HUES48 (cell line): Measurements from ENCODE around the gene GALE.
"Not testable (repeated sequence)": the region's sequence is repeated elsewhere in the genome, so short reads cannot be mapped to it uniquely, and the experiment has no call there.

Experiments used
- H3K27ac ChIP-seq: one replicate; pipeline ENCODE4 v1.7.0; 2013; ENCODE audit warnings: low read depth, low read length, inconsistent platforms
- H3K27me3 ChIP-seq: 2 replicates; pipeline ENCODE4 v1.6.1; 2013; ENCODE audit warnings: mild to moderate bottlenecking, low read length; ENCODE audit not compliant: control insufficient read depth, insufficient read depth
- H3K36me3 ChIP-seq: 2 replicates; pipeline ENCODE4 v1.6.1; 2013; ENCODE audit warnings: low read length; ENCODE audit not compliant: control insufficient read depth, insufficient read depth
- H3K4me1 ChIP-seq: 2 replicates; pipeline ENCODE4 v1.6.1; 2013; ENCODE audit warnings: mild to moderate bottlenecking, low read length; ENCODE audit not compliant: control insufficient read depth, insufficient read depth
- H3K4me3 ChIP-seq: 2 replicates; pipeline ENCODE4 v1.5.1; 2013; ENCODE audit warnings: mild to moderate bottlenecking, low read depth, low read length
- H3K9ac ChIP-seq: 2 replicates; pipeline ENCODE4 v1.6.1; 2013; ENCODE audit warnings: mild to moderate bottlenecking, low read depth, low read length, moderate library complexity
- H3K9me3 ChIP-seq: 2 replicates; pipeline ENCODE4 v1.6.1; 2013; ENCODE audit warnings: low read length; ENCODE audit not compliant: control insufficient read depth, insufficient read depth

The GALE gene

DNA sequence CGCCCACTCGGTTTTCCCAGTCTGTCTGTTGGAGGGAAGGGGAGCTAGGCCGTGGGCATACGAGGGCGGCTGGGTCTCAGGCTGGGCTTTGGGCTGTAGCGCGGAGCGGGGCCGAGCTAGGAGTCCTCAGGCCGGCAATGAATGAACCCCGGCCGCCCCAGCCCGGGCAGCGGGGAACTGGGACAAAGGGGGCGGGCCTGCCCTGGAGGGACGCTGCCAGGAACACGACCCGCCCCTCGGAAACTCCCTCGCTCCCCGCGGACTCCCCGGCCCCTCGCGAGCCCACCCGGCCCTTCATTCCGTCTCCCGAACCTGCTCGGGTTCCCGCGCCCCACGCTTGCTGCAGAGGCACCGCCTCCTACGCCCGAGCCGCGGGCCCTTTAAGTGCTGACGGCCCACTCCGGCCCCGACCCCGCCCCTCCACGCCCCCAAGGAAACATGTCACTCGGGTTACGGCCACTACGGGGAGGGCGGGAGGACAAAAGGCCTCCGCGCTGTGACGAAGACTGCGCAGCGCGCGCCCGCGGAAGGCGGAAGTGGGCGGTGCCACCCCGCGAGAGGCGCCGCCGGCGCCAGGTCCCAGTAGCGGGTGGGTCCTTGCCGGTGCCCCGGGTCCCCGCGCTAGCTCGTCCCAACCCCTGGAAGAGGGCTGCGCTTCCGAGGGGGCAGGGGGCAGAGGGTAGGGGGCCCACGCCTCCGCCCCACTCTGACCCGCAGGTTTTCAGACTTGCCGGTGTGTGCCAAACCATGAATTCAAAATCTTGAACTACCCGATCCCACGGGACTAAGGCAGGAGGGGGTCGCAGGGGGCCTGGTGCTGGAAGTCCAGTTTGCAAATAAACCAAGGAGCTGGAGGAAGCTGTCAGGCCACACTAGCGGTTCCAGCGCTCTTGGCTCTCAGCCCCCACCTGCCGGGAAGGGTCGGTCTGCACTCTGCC is at the start of gene GALE:
Gene GALE (minus strand): TSS at position 355 of the 938 bp plus-strand sequence. CDS start 1,747 bp downstream, outside the sequence.
- Histone ChIP-seq H3K27ac (peak within 1 kb of the TSS; percentile 89), H3K36me3 (peaks cover 26% of the 10 kb centered on the region), H3K9ac (peak within 1 kb of the TSS; percentile 66), H3K4me3 (peak within 1 kb of the TSS; percentile 92), H3K27me3 (peaks cover 5% of the 10 kb centered on the region; the same call in 1 of the 2 replicates), H3K9me3 (no peaks in the 10 kb centered on the region), H3K4me1 (peaks cover 8% of the 10 kb centered on the region)

DNA sequence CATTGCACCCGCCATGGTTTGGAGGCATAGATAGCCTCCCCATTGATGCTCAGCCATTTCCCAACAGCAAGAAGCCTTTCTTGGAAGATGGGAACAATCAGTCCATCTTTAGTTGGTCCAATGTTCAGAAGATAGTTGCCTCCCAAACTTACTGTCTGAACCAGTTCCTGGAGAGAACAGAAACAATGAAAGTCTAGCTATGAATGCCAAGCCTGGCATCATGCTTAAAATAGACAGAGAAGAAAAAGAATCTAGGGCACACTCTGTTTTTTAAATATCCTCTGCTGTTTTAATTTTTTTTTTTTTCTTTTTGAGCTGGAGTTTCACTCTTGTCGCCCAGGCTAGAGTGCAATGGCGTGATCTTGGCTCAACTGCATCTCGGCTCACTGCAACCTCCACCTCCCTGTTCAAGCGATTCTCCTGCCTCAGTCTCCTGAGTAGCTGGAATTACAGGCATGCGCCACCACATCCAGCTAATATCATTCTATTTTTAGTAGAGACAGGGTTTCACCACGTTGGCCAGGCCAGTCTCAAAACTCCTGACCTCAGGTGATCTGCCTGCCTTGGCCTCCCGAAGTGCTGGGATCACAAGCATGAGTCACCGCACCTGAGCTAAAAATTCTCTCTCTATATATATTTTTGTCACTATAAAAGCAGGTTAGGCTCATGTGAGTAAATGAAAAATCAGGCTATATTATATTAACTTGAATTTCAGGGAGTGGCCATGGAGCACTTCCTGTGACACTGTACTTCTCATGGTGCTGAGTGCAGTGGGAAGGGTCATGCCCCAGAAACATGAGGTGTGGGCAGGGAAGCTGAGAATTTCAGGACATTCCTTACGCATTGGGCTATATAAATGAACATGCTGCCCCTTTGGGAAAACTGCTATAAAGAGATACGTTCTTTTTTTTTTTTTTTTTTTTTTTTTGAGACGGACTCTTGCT is 48.4 kb upstream of the GALE start:
- Histone ChIP-seq H3K36me3 (peaks cover 5% of the 10 kb centered on the region; the same call in 1 of the 2 replicates), H3K9ac (no peak overlapping the region), H3K27me3 (no peaks in the 10 kb centered on the region), H3K27ac (no peak overlapping the region), H3K9me3 (peaks cover 4% of the 10 kb centered on the region; the same call in 1 of the 2 replicates), H3K4me3 (no peak overlapping the region), H3K4me1 (no peaks in the 10 kb centered on the region)

DNA sequence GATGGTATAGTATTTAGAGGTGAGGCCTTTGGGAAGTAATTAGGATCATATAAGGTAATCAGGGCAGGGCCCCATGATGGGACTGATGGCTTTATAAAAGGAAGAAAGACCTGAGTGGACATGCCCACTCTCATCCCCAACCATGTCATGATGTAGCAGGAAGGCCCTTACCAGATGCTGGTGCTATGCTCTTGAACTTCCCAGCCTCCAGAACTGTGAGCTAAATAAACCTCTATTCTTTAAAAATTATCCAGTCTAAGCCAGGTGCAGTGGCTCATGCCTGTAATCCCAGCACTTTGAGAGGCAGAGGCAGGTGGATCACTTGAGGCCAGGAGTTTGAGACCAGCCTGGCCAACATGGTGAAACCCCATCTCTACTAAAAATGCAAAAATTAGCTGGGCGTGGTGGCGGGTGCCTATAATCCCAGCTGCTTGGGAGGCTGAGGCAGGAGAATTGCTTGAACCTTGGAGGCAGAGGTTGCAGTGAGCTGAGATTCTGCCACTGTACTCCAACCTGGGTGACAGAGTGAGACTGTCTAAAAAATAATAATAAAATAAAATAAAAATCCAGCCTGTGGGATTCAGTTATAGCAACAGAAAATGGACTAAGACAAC is 47.0 kb upstream of the GALE start:
- H3K36me3 ChIP-seq, H3K27ac ChIP-seq, H3K9ac ChIP-seq, H3K27me3 ChIP-seq, H3K9me3 ChIP-seq, H3K4me3 ChIP-seq, H3K4me1 ChIP-seq: not testable (repeated sequence)

DNA sequence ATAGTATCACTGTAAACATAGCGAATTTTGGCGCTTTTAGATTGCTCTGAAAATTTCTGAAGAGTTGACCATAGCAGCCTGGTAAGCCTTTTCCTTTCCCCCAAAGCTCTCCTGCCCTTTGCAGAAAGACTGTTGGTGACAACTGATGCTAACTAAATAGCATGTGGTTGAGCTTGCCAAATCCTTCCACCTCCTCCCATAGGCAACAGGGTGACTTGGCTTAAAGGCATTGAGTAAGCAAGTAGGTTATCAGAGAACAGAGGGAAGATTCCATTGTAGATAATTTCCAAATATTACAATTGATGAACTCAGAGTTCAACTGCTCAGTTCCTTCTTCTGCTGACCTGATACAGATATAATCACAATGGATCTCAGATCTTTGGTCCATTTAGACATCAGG is 44.6 kb upstream of the GALE start:
- Histone ChIP-seq H3K4me1 (no peaks in the 10 kb centered on the region), H3K9ac (no peak overlapping the region), H3K9me3 (peaks cover 4% of the 10 kb centered on the region; the same call in 1 of the 2 replicates), H3K4me3 (no peak overlapping the region), H3K36me3 (peaks cover 5% of the 10 kb centered on the region; the same call in 1 of the 2 replicates), H3K27me3 (no peaks in the 10 kb centered on the region), H3K27ac (no peak overlapping the region)

DNA sequence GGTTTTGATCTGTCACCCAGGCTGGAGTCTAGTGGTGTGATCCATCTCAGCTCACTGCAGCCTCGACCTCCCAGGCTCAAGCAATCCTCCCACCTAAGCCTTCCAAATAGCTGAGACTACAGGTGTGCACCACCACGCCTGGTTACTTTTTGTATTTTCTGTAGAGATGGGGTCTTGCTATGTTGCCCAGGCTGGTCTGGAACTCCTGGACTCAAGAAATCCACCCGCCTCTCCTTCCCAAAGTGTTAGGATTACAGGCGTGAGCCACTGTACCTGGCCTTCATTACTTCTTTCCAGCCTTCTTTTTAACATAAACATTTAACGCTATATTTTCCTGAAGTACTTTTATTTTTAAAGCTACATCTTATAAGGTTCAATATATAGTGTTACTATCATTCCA is 43.1 kb upstream of the GALE start:
- Histone ChIP-seq H3K27ac (no peak overlapping the region), H3K36me3 (peaks cover 5% of the 10 kb centered on the region; the same call in 1 of the 2 replicates), H3K9me3 (peaks cover 4% of the 10 kb centered on the region; the same call in 1 of the 2 replicates), H3K4me1 (no peaks in the 10 kb centered on the region), H3K9ac (no peak overlapping the region), H3K27me3 (no peaks in the 10 kb centered on the region), H3K4me3 (no peak overlapping the region)

DNA sequence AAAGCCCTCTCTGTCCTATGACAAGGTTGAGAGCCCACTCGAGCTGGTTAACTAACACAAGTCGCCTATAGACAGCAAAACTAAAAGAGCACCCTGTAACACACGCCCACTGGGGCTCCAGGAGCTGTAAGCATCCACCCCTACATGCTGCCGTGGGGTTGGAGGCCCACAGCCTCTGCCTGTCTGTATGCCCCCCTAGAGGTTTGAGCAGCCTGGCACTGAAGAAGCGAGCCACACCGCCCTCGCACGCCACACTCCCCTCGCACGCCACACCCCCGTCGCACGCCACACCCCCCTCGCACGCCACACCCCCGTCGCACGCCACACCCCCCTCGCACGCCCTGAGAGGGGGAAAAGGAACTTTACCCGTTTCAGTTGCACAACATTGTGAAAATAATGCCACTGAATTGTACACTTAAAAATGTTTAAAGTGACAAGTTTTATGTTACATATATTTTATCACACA is 37.9 kb upstream of the GALE start:
- Histone ChIP-seq H3K27me3 (peaks cover 9% of the 10 kb centered on the region), H3K9ac (no peak overlapping the region), H3K27ac (no peak overlapping the region), H3K9me3 (no peaks in the 10 kb centered on the region), H3K4me3 (peak overlapping the region; percentile 64), H3K4me1 (no peaks in the 10 kb centered on the region), H3K36me3 (no peaks in the 10 kb centered on the region)

DNA sequence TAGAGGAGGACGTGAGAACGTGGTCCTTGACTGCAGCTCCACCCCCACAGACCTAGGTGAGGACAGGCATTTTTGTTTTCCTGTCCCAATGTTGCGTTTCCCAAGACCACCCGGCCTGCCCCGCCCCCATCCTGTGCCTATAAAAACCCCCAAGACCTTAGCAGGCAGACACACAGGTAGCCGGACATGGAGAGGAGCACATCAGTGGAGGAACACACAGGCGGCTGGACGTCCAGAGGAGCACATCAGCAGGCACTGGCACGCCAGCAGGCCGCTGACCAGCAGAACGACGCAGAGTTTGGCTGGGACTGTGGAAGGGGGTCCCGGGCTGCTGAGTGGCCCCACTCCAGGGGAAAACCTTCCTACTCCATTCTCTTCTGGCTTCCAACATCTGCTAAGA is 37.4 kb upstream of the GALE start:
- Histone ChIP-seq H3K9me3 (no peaks in the 10 kb centered on the region), H3K4me3 (peak overlapping the region; percentile 64), H3K4me1 (no peaks in the 10 kb centered on the region), H3K27me3 (peaks cover 9% of the 10 kb centered on the region), H3K9ac (no peak overlapping the region), H3K36me3 (no peaks in the 10 kb centered on the region), H3K27ac (no peak overlapping the region)

DNA sequence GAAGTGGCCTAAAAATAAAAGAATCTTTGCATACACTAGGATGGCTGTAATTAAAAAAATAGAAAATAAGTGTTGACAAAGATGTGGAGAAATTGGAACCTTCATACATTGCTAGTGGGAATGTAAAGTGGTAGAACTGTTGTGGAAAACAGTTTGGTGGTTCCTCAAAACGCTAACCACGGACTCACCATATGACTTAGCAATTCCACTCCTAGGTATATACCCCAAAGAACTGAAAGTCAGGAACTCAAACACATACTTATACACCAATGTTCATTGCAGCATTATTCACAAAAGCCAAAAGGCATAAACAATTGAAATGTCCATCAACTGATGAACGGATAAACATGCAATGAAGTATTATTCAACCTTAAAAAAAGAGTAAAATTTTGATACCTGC is 35.5 kb upstream of the GALE start:
- Histone ChIP-seq H3K27ac (no peak overlapping the region), H3K9ac (no peak overlapping the region), H3K27me3 (peaks cover 9% of the 10 kb centered on the region), H3K4me1 (no peaks in the 10 kb centered on the region), H3K4me3 (no peak overlapping the region), H3K36me3 (no peaks in the 10 kb centered on the region), H3K9me3 (no peaks in the 10 kb centered on the region)

DNA sequence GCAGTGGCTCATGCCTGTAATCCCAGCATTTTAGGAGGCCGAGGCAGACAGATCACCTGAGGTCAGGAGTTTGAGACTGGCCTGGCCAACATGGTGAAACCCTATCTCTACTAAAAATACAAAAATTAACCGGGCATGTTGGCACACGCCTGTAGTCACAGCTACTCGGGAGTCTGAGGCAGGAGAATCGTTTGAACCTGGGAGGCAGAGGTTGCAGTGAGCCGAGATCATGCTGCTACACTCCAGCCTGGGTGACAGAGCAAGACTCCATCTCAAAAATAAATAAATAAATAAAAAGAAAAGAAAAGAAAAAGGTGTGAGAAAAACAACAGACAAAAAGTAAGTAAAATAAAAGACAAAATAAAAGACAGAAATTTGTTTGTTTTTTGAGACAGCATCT is 33.6 kb upstream of the GALE start:
- H3K4me1 ChIP-seq, H3K27me3 ChIP-seq, H3K9me3 ChIP-seq, H3K27ac ChIP-seq, H3K36me3 ChIP-seq, H3K9ac ChIP-seq, H3K4me3 ChIP-seq: not testable (repeated sequence)

DNA sequence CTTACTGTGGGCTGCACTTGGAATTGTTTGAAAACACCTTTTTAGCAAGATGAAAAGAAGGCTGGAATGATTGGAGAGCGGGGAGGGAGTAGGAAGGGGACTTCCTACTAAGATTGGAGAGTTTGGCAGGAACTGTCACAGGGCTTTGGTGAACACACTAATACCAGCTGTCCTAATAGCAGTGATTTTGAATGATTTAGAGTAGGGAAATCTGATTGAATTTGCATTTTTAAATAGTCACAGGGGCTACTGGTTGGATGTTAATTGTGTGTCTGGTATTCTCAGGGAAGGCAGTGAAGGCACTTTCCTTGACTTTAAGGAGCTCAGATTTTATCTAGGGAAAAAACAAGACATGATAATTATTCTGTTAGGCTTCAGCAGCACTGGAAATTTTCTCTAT is 27.2 kb upstream of the GALE start:
- Histone ChIP-seq H3K27me3 (no peaks in the 10 kb centered on the region), H3K9me3 (no peaks in the 10 kb centered on the region), H3K4me1 (no peaks in the 10 kb centered on the region), H3K4me3 (no peak overlapping the region), H3K36me3 (no peaks in the 10 kb centered on the region), H3K27ac (no peak overlapping the region), H3K9ac (no peak overlapping the region)
